ENCODE measurements around the gene FOXB2.

GRCh38 chr9:77003366-77003765, 16.1 kb upstream of the FOXB2 start:
- no peak for TF ChIP-seq POLR2A (IDR thresholded peaks at IDR 0.05)
- no peak for TF ChIP-seq CTCF (IDR thresholded peaks at IDR 0.05 in 8 of 11, conservative IDR thresholded peaks at IDR 0.05 in 3 of 11)

Data from spleen (tissue), 7 donors.